Neuronal stem cell (in vitro differentiated cells): ENCODE results near the gene TUFT1.

Source experiments
- DNase-seq: peaks from one replicate; pipeline ENCODE4 v3.0.0-alpha.2; 2013; ENCODE audit warnings: low spot score
- H2AFZ ChIP-seq: one replicate; pipeline ENCODE4 v1.6.1; 2013; ENCODE audit warnings: mild to moderate bottlenecking, low read length, inconsistent platforms
- H2AK5ac ChIP-seq: 2 replicates; pipeline ENCODE4 v1.6.1; 2013; ENCODE audit warnings: low read depth, mild to moderate bottlenecking, inconsistent platforms, low read length, moderate library complexity, mixed read lengths
- H2BK120ac ChIP-seq: 2 replicates; pipeline ENCODE4 v1.6.1; 2013; ENCODE audit warnings: low read depth, mild to moderate bottlenecking, inconsistent platforms, low read length, moderate library complexity, mixed read lengths
- H2BK12ac ChIP-seq: one replicate; pipeline ENCODE4 v1.6.1; 2013; ENCODE audit warnings: low read length, inconsistent platforms
- H2BK15ac ChIP-seq: 2 replicates; pipeline ENCODE4 v1.6.1; 2013; ENCODE audit warnings: mild to moderate bottlenecking, low read length, inconsistent platforms, mixed read lengths
- H2BK5ac ChIP-seq: one replicate; pipeline ENCODE4 v1.6.1; 2013; ENCODE audit warnings: inconsistent platforms, mild to moderate bottlenecking, low read length, moderate library complexity
- H3K14ac ChIP-seq: one replicate; pipeline ENCODE4 v1.6.1; 2013; ENCODE audit warnings: low read length, inconsistent platforms
- H3K18ac ChIP-seq: 2 replicates; pipeline ENCODE4 v1.6.1; 2013; ENCODE audit warnings: low read length, inconsistent platforms
- H3K23ac ChIP-seq: 2 replicates; pipeline ENCODE4 v1.6.1; 2013; ENCODE audit warnings: low read depth, mild to moderate bottlenecking, mixed read lengths, low read length, inconsistent platforms; ENCODE audit not compliant: poor library complexity
- H3K27ac ChIP-seq: replicated peaks from 3 replicates; pipeline ENCODE4 v1.5.1; 2013; ENCODE audit warnings: low read length, inconsistent platforms
- H3K27me3 ChIP-seq, 3 experiments: 2 replicates each; pipeline ENCODE4 v1.6.1; 2013; ENCODE audit warnings: low read length in 3 of 3, mild to moderate bottlenecking in 2 of 3, inconsistent platforms in 1 of 3, low read depth in 1 of 3, mixed read lengths in 1 of 3, moderate library complexity in 1 of 3; ENCODE audit not compliant: control insufficient read depth in 3 of 3, insufficient read depth in 3 of 3
- H3K36me3 ChIP-seq, 2 donors: replicated peaks in 1 of 2; 2 replicates each; pipeline ENCODE4 v1.6.1; 2013; ENCODE audit warnings: low read length in 2 of 2; ENCODE audit not compliant: control insufficient read depth in 2 of 2, insufficient read depth in 2 of 2
- H3K4ac ChIP-seq: 2 replicates; pipeline ENCODE4 v1.6.1; 2013; ENCODE audit warnings: inconsistent platforms, mild to moderate bottlenecking, low read length, moderate library complexity
- H3K4me1 ChIP-seq, 2 donors: 1 replicate in 1 of 2; 2 replicates in 1 of 2; pipeline ENCODE4 v1.6.1; 2013; ENCODE audit warnings: low read length in 2 of 2, low read depth in 1 of 2; ENCODE audit not compliant: control insufficient read depth in 2 of 2, insufficient read depth in 1 of 2
- H3K4me2 ChIP-seq: one replicate; pipeline ENCODE4 v1.6.1; 2013; ENCODE audit warnings: mild to moderate bottlenecking, low read length, inconsistent platforms; ENCODE audit not compliant: insufficient read depth, poor library complexity, severe bottlenecking
- H3K4me3 ChIP-seq, 2 donors: 2 replicates each; pipeline ENCODE4 v1.5.1; 2013; ENCODE audit warnings: low read length in 2 of 2, mild to moderate bottlenecking in 2 of 2, inconsistent platforms in 1 of 2, moderate library complexity in 1 of 2
- H3K79me1 ChIP-seq: one replicate; pipeline ENCODE4 v1.6.1; 2013; ENCODE audit warnings: low read depth, mild to moderate bottlenecking, inconsistent platforms, low read length, moderate library complexity
- H3K9ac ChIP-seq: one replicate; pipeline ENCODE4 v1.6.1; 2013; ENCODE audit warnings: mild to moderate bottlenecking, low read depth, low read length, inconsistent platforms; ENCODE audit not compliant: poor library complexity
- H3K9me3 ChIP-seq, 2 donors: replicated peaks in 1 of 2; 2 replicates each; pipeline versions ENCODE3 to v1.6.1; 2013; ENCODE audit warnings: low read length in 2 of 2, mild to moderate bottlenecking in 2 of 2, inconsistent platforms in 1 of 2, low read depth in 1 of 2, mixed read lengths in 1 of 2, moderate library complexity in 1 of 2; ENCODE audit not compliant: control insufficient read depth in 2 of 2, insufficient read depth in 1 of 2
- H4K8ac ChIP-seq: one replicate; pipeline ENCODE4 v1.6.1; 2013; ENCODE audit warnings: low read depth, mild to moderate bottlenecking, inconsistent platforms, low read length, moderate library complexity
- H4K91ac ChIP-seq: one replicate; pipeline ENCODE4 v1.6.1; 2013; ENCODE audit warnings: low read length, low read depth, mild to moderate bottlenecking, inconsistent platforms; ENCODE audit not compliant: poor library complexity
- WGBS, 2 donors: extraction: QIAGEN DNeasy Blood & Tissue Kit; methylation state at CpG; one replicate each; pipeline ENCODE4 v1.1.7; 2013; ENCODE audit warnings: missing lambda C conversion rate in 2 of 2, mixed read lengths in 1 of 2; ENCODE audit not compliant: insufficient read length in 2 of 2, insufficient replicate concordance in 1 of 2; ENCODE audit errors: extremely low coverage in 2 of 2; 5-methylcytosine and 5-hydroxymethylcytosine counted together

Gene TUFT1

GRCh38 chr1:151536499-151536898 is 3.6 kb upstream of the TUFT1 start:
- Histone ChIP-seq H3K4me1 (peaks cover 6 to 20% of the 10 kb centered on the region in 2 donors), H3K9me3 (no peaks in the 10 kb centered on the region), H2AK5ac (no peak overlapping the region), H3K27ac (no peak overlapping the region), H3K14ac (no peak overlapping the region), H3K18ac (no peak overlapping the region), H4K91ac (no peak overlapping the region), H3K4me3 (no peak overlapping the region), H2BK12ac (no peak overlapping the region), H4K8ac (no peak overlapping the region), H3K4me2 (no peak overlapping the region), H2BK120ac (no peak overlapping the region), H3K4ac (no peak overlapping the region), H2BK15ac (no peak overlapping the region), H3K36me3 (peaks cover 0 to 8% of the 10 kb centered on the region in 2 donors), H3K23ac (no peak overlapping the region), H3K79me1 (no peaks in the 10 kb centered on the region), H2AFZ (no peak overlapping the region), H3K9ac (no peak overlapping the region), H3K27me3 (no peaks in the 10 kb centered on the region), H2BK5ac (no peak overlapping the region)
- no CpG with 5 or more reads among the region's 7 CpGs for WGBS, 2 donors
- no peak for DNase-seq

DNA sequence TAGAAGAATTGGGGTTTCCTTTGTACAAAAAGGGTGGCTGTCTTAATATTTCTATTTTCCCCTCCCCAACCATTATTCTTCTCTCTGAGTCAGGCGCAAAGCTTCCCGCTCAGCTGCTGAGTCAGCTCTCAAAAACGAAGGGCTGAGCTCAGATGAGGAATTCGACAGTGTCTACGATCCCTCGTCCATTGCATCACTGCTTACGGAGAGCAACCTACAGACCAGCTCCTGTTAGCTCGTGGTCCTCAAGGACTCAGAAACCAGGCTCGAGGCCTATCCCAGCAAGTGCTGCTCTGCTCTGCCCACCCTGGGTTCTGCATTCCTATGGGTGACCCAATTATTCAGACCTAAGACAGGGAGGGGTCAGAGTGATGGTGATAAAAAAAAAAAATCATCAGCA is 3.0 kb upstream of the TUFT1 start:
- no peak for DNase-seq
- H2BK12ac ChIP-seq, result no peak overlapping the region
- H2AK5ac ChIP-seq, result no peak overlapping the region
- H3K4me3 ChIP-seq, result no peak overlapping the region
- no peak overlapping the region for H3K27ac ChIP-seq
- no peak overlapping the region for H2BK5ac ChIP-seq
- H4K8ac ChIP-seq, result no peak overlapping the region
- H3K4me1 ChIP-seq, result peaks cover 9 to 24% of the 10 kb centered on the region in 2 donors
- H4K91ac ChIP-seq, result no peak overlapping the region
- no peaks in the 10 kb centered on the region for H3K79me1 ChIP-seq
- no peaks in the 10 kb centered on the region for H3K27me3 ChIP-seq
- no peak overlapping the region for H2AFZ ChIP-seq
- no peaks in the 10 kb centered on the region for H3K9me3 ChIP-seq
- no peak overlapping the region for H3K4me2 ChIP-seq
- H2BK15ac ChIP-seq, result no peak overlapping the region
- H3K23ac ChIP-seq, result no peak overlapping the region
- H3K18ac ChIP-seq, result no peak overlapping the region
- no peak overlapping the region for H2BK120ac ChIP-seq
- no CpG with 5 or more reads among the region's 9 CpGs for WGBS, 2 donors
- H3K4ac ChIP-seq, result no peak overlapping the region
- no peak overlapping the region for H3K9ac ChIP-seq
- no peak overlapping the region for H3K14ac ChIP-seq
- H3K36me3 ChIP-seq, result peaks cover 0 to 8% of the 10 kb centered on the region in 2 donors

GRCh38 chr1:151539321-151540020 is 638 bp upstream of the TUFT1 start:
- Histone ChIP-seq H3K4me2 (peak overlapping the region; percentile 75), H4K8ac (no peak overlapping the region), H3K27me3 (no peaks in the 10 kb centered on the region), H3K9ac (no peak overlapping the region), H3K79me1 (no peaks in the 10 kb centered on the region), H3K23ac (no peak overlapping the region), H3K4ac (no peak overlapping the region), H2AFZ (peak overlapping the region; percentile 77), H3K4me1 (peaks cover 9 to 20% of the 10 kb centered on the region in 2 donors), H4K91ac (no peak overlapping the region), H3K14ac (no peak overlapping the region), H2BK120ac (no peak overlapping the region), H2BK15ac (no peak overlapping the region), H2BK12ac (no peak overlapping the region), H3K4me3 (peak overlapping the region in 1 of 2 donors; percentile 66), H3K27ac (peak overlapping the region; percentile 4), H2BK5ac (no peak overlapping the region), H3K9me3 (no peaks in the 10 kb centered on the region), H3K36me3 (peaks cover 0 to 7% of the 10 kb centered on the region in 2 donors), H3K18ac (no peak overlapping the region), H2AK5ac (no peak overlapping the region)
- no peak for DNase-seq
- WGBS, 2 donors, result no CpG with 5 or more reads among the region's 7 CpGs

- Histone ChIP-seq H2AK5ac (no peak overlapping the region), H3K9me3 (no peaks in the 10 kb centered on the region), H2BK5ac (no peak overlapping the region), H3K79me1 (no peaks in the 10 kb centered on the region), H4K8ac (no peak overlapping the region), H3K36me3 (peaks cover 5 to 6% of the 10 kb centered on the region in 2 donors), H3K4ac (no peak overlapping the region), H2BK15ac (no peak overlapping the region), H2AFZ (peak overlapping the region; percentile 77), H3K4me1 (peaks cover 11 to 16% of the 10 kb centered on the region in 2 donors), H3K27ac (no peak overlapping the region), H3K4me2 (peak overlapping the region; percentile 75), H3K4me3 (peak overlapping the region; percentile 66 to 90), H3K14ac (no peak overlapping the region), H3K27me3 (no peaks in the 10 kb centered on the region), H3K9ac (no peak overlapping the region), H3K18ac (no peak overlapping the region), H2BK12ac (no peak overlapping the region), H3K23ac (no peak overlapping the region), H2BK120ac (no peak overlapping the region), H4K91ac (no peak overlapping the region)
- no CpG with 5 or more reads among the region's 13 CpGs for WGBS, 2 donors
- DNase-seq, result no peak
Observed at GRCh38 chr1:151540982-151541377, 871 bp downstream of the TUFT1 start.
